ENCODE measurements around the gene SYTL2. TPM values are rescaled to one million over a fixed set of nuclear protein-coding genes. Genes with fewer than 3 reads are reported as not detected.

SYTL2 gene
- total and polyA plus RNA-seq, 10 donors, result 2.7 to 176 (median 26.5) TPM

DNA sequence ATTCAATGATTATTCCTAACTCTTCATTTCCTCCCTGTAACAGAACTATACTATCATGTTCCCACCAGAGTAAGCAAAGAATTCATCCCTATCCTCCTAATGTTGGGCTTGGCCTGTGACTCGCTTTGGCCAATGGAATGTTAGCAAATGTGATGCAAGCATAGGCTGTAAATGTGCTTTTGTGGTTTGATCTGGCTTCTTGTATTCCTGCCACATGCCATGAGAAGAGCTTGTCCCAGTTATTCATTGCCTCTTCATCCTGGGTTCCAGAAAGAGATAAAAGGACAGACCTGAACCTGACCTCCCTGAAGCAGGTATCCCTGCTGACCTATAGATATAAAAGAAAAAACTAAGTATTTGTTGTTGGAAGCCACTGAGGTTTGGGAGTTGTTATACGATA, 51.0 kb downstream of the SYTL2 start:
- no peak for DNase-seq
- Histone ChIP-seq H3K4me3 (no peak overlapping the region), H3K4me1 (peaks cover 0 to 28% (median 1%) of the 10 kb centered on the region in 6 donors), H3K27ac (no peak overlapping the region), H3K27me3 (replicated peaks in 1 of 7) (no peaks in the 10 kb centered on the region), H3K9me3 (no peaks in the 10 kb centered on the region), H3K36me3 (no peaks in the 10 kb centered on the region)
- intact Hi-C loops (cut with DNase I; ENCODE audit: low total_unique reads), result no loop called here
- TF ChIP-seq POLR2AphosphoS5 (IDR thresholded peaks at IDR 0.05) (no peak), POLR2A (IDR thresholded peaks at IDR 0.05) (no peak)
- TF ChIP-seq, protein P1, sequence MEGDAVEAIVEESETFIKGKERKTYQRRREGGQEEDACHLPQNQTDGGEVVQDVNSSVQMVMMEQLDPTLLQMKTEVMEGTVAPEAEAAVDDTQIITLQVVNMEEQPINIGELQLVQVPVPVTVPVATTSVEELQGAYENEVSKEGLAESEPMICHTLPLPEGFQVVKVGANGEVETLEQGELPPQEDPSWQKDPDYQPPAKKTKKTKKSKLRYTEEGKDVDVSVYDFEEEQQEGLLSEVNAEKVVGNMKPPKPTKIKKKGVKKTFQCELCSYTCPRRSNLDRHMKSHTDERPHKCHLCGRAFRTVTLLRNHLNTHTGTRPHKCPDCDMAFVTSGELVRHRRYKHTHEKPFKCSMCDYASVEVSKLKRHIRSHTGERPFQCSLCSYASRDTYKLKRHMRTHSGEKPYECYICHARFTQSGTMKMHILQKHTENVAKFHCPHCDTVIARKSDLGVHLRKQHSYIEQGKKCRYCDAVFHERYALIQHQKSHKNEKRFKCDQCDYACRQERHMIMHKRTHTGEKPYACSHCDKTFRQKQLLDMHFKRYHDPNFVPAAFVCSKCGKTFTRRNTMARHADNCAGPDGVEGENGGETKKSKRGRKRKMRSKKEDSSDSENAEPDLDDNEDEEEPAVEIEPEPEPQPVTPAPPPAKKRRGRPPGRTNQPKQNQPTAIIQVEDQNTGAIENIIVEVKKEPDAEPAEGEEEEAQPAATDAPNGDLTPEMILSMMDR (IDR thresholded peaks at IDR 0.05 in 8 of 11, conservative IDR thresholded peaks at IDR 0.05 in 3 of 11), result no peak
- WGBS, 5 donors, result 88 to 100% (median 96%) methylated on average over 2 of the region's 2 CpGs

DNA sequence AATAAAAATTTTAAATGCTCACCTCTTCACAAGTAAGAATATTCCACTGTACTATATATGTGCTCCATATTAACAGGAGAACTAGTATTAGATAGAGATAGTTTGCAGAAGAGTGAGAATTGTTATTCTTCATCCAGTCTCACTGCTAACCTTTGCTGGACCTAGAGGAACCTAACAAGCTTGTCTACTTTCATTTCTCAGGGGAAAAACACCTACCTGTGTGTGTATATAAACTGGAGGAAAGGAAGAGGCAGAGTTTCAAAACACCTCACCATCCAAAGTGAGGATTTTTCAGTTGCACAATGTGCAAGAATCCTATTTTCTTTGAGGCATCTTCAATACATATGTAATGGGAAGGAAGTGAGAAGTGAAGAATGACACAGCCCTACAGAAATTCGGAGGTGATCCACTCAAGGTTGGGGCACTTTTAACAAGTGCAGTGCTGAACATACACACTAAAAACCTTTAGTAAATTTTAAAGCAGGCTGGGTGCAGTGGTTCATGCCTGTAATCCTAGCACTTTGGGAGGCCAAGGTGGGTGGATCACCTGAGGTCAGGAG, 52.4 kb downstream of the SYTL2 start:
- no peaks in the 10 kb centered on the region for H3K36me3 ChIP-seq
- peaks cover 0 to 34% (median 4%) of the 10 kb centered on the region in 6 donors for H3K4me1 ChIP-seq
- no peak overlapping the region for H3K4me3 ChIP-seq
- no peak for TF ChIP-seq POLR2AphosphoS5 (IDR thresholded peaks at IDR 0.05)
- TF ChIP-seq, protein P1 (IDR thresholded peaks at IDR 0.05 in 8 of 11, conservative IDR thresholded peaks at IDR 0.05 in 3 of 11), result no peak
- TF ChIP-seq POLR2A (IDR thresholded peaks at IDR 0.05), result no peak
- DNase-seq, result no peak
- no peaks in the 10 kb centered on the region for H3K9me3 ChIP-seq
- H3K27me3 ChIP-seq (replicated peaks in 1 of 7), result no peaks in the 10 kb centered on the region
- H3K27ac ChIP-seq, result no peak overlapping the region
- intact Hi-C loops (cut with DNase I; ENCODE audit: low total_unique reads), result no loop called here
- WGBS, 5 donors, result 40 to 71% (median 52%) methylated on average over 1 of the region's 1 CpG

DNA sequence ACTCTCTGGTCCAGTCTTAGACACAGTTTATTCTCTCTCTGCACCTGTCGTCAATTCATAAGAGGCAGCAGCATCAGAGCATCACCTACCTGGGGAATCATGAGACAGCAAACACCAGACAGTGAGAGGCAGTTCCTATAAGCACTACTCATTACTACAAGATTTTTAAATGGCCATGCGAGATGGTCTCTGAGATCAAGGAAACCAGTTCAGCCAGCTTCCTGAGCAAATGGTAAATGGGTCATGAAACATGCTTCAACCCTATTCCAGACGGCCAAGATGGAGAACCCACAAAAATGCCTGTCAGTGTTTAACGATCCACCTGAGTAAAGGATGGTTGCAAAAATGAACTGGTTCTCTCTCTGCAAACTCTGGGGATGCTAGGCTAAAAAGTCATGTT, 52.9 kb downstream of the SYTL2 start:
- WGBS, 5 donors, result 81 to 88% (median 86%) methylated on average over 4 of the region's 4 CpGs
- Histone ChIP-seq H3K4me3 (no peak overlapping the region), H3K36me3 (no peaks in the 10 kb centered on the region), H3K4me1 (peaks cover 0 to 40% (median 7%) of the 10 kb centered on the region in 6 donors), H3K9me3 (no peaks in the 10 kb centered on the region), H3K27me3 (replicated peaks in 1 of 7) (no peaks in the 10 kb centered on the region), H3K27ac (no peak overlapping the region)
- intact Hi-C loops (cut with DNase I; ENCODE audit: low total_unique reads), result no loop called here
- TF ChIP-seq POLR2A (IDR thresholded peaks at IDR 0.05), result no peak
- no peak for TF ChIP-seq POLR2AphosphoS5 (IDR thresholded peaks at IDR 0.05)
- TF ChIP-seq, protein P1 (IDR thresholded peaks at IDR 0.05 in 8 of 11, conservative IDR thresholded peaks at IDR 0.05 in 3 of 11), result no peak
- no peak for DNase-seq

DNA sequence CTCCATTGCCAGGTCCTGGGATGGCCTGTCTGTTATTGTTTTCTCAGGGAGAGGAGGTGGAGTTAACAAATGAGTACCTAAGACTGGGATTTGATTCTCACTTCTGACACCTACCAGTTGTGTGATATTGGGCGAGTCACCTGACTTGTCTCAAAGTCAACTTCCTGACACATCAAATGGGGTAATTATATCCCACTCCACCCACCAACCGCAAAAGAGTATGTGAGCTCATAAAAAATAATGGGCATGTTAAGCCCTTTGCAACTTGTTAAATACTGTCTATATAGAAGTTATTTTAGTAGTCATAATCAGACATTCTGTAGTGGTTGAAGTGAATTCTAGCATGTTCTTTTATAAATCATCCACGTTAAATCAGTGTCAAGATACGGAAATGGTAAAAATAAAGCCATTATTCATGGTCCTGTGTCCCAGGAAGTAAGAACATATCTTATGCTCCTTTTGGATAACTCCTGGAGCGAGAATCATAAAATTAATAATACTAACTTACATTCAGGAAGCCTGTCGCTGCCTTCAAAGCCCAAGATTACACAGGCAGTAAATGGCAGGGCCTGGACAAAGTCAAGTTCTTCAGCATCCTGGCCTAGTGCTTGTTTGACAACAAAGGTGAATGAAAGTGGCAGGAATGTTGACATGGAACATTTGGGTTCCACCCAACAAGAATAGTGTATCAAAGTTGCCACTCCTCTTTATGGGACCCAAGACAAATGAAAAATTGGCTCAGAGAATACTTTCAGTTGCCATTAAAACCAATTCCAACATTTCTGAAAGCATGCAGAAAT, 54.3 kb downstream of the SYTL2 start:
- Histone ChIP-seq H3K27me3 (replicated peaks in 1 of 7) (peaks cover 0 to 7% (median 0%) of the 10 kb centered on the region in 7 donors), H3K36me3 (no peaks in the 10 kb centered on the region), H3K4me3 (no peak overlapping the region), H3K27ac (peak overlapping the region in 4 of 8 donors; percentile 12 to 62 (median 50)), H3K4me1 (peaks cover 9 to 54% (median 20%) of the 10 kb centered on the region in 6 donors), H3K9me3 (no peaks in the 10 kb centered on the region)
- intact Hi-C loops (cut with DNase I; ENCODE audit: low total_unique reads), result no loop called here
- TF ChIP-seq, protein P1 (IDR thresholded peaks at IDR 0.05 in 8 of 11, conservative IDR thresholded peaks at IDR 0.05 in 3 of 11), result no peak
- TF ChIP-seq POLR2A (IDR thresholded peaks at IDR 0.05), result no peak
- no peak for TF ChIP-seq POLR2AphosphoS5 (IDR thresholded peaks at IDR 0.05)
- 83 to 92% (median 88%) methylated on average over 6 of the region's 6 CpGs for WGBS, 5 donors
- no peak for DNase-seq
